GM21528 (cell line): ENCODE results near the gene ZNF550.
"Not testable (repeated sequence)": the region's sequence is repeated elsewhere in the genome, so short reads cannot be mapped to it uniquely, and the experiment has no call there.

Experiments used
- ATAC-seq: cut with Tn5 transposase; IDR thresholded peaks from one replicate; pipeline ENCODE4 v1.9.1; 2021; ENCODE audit warnings: mild to moderate bottlenecking, moderate library complexity; ENCODE audit not compliant: unreplicated experiment, low FRiP score

The ZNF550 gene

DNA sequence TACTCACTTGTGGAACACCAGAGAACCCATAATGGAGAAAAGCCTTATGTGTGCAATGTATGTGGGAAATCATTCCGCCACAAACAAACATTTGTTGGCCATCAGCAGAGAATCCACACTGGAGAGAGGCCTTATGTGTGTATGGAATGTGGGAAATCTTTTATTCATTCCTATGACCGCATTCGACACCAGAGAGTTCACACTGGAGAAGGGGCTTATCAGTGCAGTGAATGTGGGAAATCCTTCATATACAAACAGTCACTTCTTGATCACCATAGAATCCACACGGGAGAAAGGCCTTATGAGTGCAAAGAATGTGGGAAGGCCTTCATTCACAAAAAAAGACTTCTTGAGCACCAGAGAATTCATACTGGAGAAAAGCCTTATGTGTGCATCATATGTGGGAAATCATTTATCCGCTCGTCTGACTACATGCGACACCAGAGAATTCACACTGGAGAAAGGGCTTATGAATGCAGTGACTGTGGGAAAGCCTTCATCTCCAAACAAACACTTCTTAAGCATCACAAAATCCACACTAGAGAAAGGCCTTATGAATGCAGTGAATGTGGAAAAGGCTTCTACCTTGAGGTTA, 21.6 kb downstream of the ZNF550 start:
- ATAC-seq: no peak

DNA sequence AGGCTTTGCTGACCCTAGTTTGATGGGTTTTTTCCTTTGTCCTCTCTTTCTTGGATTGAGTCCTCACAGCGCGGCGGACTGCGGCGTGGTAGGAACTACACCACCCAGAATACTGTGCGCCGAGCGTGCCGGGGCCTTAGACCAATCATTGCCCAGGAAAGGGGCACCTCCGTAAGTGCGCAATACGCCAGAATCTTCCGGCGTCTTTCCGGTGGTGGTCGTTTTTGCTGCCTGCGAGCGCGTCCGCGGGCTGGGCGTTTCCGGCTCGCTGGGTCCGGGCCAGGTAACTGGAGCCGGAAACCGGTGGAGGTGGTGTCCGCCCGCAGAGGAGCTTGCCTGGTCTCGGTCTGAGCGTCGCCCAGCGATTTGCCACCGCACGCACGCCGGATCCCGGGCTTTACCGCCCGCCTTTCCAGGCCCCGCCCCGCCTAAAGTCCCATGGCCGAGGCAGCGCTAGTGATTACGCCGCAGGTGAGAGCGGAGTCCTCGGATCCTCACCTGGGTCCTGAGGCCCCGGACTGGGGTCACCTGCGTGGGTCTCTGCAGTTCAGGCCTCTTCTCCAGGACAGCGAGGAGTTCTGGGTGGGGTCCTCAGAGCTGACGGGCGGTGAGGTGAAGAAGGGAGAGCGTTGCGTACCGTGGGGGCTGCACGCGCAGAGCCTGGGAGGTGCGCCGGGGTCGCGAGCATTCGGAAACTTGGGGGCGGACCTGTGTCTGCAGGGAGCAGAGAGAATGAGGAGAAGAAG, 32.4 kb downstream of the ZNF550 start, which contains the start of gene ZNF549:
ZNF549 (plus strand) TSS at position 221 of the 746 bp plus-strand sequence; CDS start at position 439, 218 bp downstream.
- ATAC-seq: peak; percentile 93

DNA sequence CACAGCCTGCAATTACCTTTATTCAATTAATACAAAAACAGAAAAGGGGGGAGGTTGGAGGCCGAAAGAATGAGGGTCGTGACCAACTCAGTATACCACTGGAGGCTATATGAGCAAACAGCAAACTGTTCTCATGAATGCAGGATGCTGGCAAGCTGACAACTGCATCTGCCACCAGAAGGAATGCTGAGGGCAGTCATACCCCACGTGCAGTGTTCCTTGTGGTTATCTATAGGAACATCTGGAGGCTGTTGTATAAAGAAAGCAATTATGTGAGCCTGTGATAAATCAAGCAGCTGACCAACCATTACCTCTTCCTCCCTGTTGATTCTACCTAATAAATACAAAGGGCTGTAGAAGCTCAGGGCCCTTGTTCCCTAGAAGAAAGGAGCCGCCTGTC, 41.6 kb downstream of the ZNF550 start:
- ATAC-seq: not testable (repeated sequence)

DNA sequence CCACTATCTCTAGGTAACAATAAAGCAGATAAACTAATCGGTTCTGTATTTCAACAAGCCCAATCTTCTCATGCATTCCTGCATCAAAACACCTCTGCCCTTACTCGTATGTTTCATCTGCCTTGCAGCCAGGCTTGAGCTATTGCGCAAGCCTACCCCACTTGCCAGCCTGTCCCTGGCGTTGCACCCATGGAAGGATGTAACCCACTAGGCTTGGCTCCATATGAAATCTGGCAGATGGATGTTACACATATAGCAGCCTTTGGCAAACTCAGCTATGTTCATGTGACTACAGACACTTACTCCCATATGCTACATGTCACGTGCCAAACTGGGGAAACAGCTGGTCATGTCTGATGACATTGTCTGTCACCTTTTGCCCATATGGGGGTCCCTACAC, 44.4 kb downstream of the ZNF550 start:
- no peak for ATAC-seq

DNA sequence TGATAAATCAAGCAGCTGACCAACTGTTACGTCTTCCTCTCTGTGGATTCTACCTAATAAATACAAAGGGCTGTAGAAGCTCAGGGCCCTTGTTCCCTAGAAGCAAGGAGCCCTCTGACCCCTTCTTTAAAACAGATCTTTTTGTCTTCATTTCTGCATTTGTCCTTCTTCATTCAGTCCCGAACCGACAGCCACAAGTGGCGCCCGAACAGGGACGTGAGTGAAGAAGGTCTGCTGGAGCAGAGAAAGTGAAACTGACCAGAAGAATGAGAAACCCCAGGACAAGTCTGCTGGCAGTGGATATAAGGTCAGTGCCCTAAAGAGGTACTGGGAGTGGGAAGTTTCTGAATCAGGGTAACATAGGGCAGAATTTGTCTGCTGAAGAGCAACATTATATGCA, 46.8 kb downstream of the ZNF550 start:
- ATAC-seq: no peak

DNA sequence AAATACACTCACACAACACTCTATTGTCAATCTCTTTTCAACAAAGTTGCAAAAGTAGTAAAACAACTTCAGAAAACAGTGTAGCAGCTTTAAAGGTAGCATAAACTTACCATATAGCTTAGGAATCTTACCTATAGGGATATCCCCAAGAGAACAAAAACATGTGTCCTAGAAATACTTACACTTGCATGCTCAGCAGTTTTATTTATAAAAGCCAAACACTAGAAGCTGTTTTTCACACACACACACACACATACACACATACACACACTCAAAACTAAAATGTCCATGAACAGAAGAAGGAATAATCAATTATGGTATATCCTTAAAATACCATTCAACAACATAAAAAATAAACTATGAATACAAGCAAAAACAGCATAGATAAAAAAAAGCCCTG, 48.2 kb downstream of the ZNF550 start:
- no peak for ATAC-seq

DNA sequence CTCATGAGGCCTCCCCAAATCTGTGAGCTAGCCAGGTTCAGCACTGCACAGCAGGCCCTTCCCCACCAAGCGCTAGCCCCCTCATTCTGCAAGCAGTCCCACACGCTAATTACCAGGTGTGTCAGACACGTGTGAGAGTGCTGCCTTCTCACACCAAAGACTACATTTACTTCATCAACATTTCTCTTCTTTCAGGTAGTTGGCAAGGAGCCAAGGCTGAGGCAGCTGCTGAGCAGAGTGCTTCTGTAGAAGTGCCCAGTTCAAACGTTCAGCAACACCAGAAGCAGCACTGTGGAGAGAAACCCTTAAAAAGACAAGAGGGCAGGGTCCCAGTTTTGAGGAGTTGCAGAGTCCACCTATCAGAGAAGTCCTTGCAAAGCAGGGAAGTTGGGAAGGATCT, 53.5 kb downstream of the ZNF550 start:
- ATAC-seq: no peak

DNA sequence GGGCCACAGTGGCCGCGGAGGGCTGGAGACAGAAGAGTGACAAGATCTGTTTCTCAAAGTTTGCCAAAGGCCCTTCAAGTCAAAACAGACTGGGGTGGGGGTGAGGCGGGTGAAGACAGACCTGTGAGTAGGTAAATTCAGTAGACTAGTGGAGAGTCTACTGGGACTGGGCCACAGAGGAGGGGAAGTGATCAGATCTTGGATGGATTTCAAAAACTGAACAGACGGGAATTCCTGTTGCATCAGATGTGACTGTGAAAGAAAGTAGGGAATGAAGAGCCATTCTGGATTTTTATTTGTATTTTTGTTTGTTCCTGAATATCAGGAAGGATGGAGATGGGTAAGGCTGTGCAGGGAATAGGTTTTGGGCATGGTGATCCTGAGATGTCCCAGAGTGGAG, 59.3 kb downstream of the ZNF550 start:
- peak; percentile 6 for ATAC-seq

DNA sequence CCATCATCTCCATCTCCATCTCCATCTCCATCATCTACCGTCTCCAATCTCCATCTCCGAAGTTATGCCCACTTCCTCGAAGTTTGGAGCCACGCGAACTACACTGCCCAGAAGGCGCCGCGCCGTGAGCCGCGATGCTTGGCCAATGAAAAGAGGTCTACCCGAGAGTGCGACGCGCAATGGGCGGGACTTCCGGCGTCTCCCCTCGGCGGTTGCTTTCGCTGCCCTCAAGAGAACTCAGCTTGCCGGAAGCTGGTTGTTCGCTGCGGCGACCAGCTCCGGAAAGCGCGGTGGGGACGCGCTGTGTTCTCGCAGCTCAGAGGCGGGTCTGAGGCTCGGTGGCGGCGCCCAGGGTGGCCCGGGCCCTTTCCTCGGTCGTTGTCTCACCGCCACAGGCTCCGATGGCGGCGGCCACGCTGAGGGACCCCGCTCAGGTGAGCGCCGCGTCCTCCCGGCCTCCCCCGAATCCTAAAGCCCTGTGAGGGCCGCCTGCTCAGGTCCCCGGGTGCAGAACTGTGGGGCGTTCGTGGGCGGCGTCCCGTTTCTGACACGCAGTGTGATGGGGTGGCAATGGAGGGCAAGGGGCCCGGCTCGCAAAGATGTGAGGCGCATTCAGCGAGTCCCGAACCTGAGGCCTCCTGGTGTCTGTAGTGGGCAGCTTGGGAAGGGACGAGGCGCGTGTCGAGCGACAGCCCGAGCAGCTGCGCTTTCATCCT, 59.8 kb downstream of the ZNF550 start, which contains the start of gene ZNF773:
ZNF773 (plus strand) TSS at position 259 of the 716 bp plus-strand sequence; CDS start at position 402, 143 bp downstream.
- ATAC-seq: peak; percentile 94

DNA sequence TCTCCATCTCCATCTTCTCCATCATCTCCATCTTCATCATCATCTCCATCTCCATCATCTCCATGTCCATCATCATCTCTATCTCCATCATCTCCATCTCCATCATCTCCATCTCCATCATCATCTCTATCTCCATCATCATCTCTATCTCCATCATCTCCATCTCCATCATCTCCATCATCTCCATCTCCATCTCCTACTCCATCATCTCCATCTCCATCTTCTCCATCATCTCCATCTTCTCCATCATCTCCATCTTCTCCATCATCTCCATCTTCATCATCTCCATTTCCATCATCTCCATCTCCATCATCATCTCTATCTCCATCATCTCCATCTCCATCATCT, 60.4 kb downstream of the ZNF550 start:
- ATAC-seq: not testable (repeated sequence)

DNA sequence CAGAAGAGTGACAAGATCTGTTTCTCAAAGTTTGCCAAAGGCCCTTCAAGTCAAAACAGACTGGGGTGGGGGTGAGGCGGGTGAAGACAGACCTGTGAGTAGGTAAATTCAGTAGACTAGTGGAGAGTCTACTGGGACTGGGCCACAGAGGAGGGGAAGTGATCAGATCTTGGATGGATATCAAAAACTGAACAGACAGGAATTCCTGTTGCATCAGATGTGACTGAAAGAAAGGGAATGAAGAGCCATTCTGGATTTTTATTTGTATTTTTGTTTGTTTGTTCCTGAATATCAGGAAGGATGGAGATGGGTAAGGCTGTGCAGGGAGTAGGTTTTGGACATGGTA, 71.4 kb downstream of the ZNF550 start:
- not testable (repeated sequence) for ATAC-seq

DNA sequence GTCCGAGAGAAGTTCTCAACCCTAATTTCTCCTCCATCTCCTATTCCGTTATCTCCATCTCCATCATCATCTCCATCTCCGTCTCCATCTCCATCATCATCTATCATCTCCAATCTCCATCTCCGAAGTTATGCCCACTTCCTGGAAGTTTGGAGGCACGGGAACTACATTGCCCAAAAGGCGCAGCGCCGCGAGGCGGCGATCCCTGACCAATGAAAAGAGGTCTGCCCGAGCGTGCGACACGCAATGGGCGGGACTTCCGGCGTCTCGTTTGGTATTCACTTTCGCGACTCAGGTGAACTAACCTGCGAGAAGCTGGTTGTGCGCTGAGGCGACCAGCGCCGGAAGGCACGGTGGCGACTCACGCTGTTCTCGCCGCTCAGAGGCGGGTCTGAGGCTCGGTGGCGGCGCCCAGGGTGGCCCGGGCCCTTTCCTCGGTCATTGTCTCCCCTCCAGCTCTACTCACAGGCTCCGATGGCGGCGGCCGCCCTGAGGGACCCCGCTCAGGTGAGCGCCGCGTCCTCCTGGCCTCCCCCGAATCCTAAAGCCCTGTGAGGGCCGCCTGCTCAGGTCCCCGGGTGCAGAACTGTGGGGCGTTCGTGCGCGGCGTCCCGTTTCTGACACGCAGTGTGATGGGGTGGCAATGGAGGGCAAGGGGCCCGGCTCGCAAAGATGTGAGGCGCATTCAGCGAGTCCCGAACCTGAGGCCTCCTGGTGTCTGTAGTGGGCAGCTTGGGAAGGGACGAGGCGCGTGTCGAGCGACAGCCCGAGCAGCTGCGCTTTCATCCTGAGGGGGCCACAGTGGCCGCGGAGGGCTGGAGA, 72.0 kb downstream of the ZNF550 start, which contains the start of gene ZNF419:
ZNF419 (plus strand) TSS at position 274 of the 822 bp plus-strand sequence; CDS start at position 475, 201 bp downstream.
- peak; percentile 91 for ATAC-seq
